Measurements from ENCODE around the gene PJA2.
"Not testable (repeated sequence)": the region's sequence is repeated elsewhere in the genome, so short reads cannot be mapped to it uniquely, and the experiment has no call there.

PJA2 gene

DNA sequence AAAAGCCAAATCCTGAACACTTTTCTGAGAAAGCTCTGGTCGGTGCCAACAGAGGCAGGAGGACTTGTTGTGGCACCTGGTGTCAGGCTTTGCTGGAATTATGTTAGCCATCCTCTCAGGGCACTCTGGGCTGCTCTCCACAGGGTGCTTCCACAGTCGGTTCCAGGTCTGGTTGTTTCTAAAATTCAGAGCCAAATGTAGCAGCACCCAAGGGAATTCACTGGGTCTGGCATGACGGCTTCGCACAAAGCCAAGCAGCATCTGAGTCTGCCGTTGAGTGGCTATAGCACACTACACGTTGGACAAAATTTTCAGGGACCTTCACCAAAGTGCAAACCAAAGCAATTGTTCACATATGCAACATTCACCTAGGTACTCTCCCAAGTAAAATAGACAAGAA, 110.2 kb downstream of the PJA2 start:
- DNase-seq (ENCODE audit: insufficient read length) (no peak), FAIRE-seq (no peak)

DNA sequence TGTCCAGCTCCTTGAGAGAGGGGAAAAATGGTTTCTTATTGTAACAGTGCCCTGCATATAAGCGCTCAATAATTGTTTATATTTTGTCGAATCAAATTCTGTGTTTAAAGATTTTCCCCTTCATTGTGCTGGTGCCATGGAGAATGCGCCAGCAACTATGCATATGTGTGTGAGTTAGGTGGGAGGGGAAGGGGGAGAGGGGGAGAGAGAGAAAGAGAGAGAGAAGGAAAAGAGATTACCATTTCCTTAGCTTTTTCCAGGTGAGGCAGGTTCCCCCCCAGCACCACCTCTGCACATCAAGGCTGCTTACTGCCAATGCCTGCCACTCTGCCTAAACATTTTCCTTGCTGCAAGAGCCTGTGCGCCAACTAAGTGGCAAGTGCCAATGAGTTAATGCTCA, 111.0 kb downstream of the PJA2 start:
- TF ChIP-seq POLR2A (IDR thresholded peaks at IDR 0.05; ENCODE audit: low read depth, low read length) (no peak), TAF1 (IDR thresholded peaks at IDR 0.05; ENCODE audit: borderline replicate concordance, low read depth, low read length) (no peak), POLR2AphosphoS5 (IDR thresholded peaks at IDR 0.05; ENCODE audit: low read depth, low read length) (no peak)
- DNase-seq (ENCODE audit: insufficient read length) (no peak), FAIRE-seq (no peak)

More for the DNA sequence above, 110.2 kb downstream of the PJA2 start:
- TF ChIP-seq TAF1 (IDR thresholded peaks at IDR 0.05; ENCODE audit: borderline replicate concordance, low read depth, low read length), result no peak
- TF ChIP-seq POLR2A (IDR thresholded peaks at IDR 0.05; ENCODE audit: low read depth, low read length), result no peak
- TF ChIP-seq POLR2AphosphoS5 (IDR thresholded peaks at IDR 0.05; ENCODE audit: low read depth, low read length), result no peak

DNA sequence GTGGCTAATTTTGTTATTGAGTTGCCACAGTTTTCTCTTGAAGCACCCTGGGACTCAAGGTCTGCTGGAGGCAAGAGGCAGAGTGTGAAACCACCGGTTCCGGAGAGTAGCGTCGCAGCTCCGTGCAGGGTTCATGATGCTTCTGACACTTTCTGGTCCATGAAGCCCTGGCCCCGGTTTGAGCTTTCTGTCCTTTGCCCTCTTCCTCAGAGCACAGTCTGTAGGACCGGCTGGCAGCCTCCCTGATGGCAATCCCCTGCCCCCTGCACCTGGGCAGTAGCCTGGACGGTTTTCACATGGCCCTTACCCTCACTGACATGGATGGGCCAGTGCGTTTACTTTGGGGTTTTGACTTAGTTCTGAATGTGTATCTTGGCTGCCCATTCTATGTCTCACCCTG, 111.9 kb downstream of the PJA2 start:
- TF ChIP-seq POLR2AphosphoS5 (IDR thresholded peaks at IDR 0.05; ENCODE audit: low read depth, low read length) (no peak), POLR2A (IDR thresholded peaks at IDR 0.05; ENCODE audit: low read depth, low read length) (no peak), TAF1 (IDR thresholded peaks at IDR 0.05; ENCODE audit: borderline replicate concordance, low read depth, low read length) (no peak)
- FAIRE-seq (no peak), DNase-seq (ENCODE audit: insufficient read length) (no peak)

DNA sequence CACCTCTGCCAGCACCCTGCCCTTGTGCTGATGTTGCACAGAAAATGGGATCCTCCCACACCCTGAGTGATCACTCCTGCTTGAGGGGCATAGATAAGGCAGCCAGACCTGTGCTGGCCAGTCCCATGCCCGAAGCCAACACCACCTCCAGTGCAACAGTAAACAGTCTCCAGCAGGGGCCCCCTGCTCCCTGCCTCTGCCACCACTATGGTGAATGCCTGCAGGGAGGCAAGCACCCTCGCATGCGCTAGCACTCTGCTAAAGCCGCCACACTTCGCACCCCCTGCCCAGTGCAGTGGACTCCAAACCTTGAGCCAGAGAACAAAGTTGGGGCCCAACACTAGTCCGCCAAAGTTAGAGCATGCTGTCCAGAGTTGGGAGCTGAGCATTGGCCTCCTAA, 118.7 kb downstream of the PJA2 start:
- TF ChIP-seq POLR2A (IDR thresholded peaks at IDR 0.05; ENCODE audit: low read depth, low read length), result no peak
- no peak for TF ChIP-seq TAF1 (IDR thresholded peaks at IDR 0.05; ENCODE audit: borderline replicate concordance, low read depth, low read length)
- TF ChIP-seq POLR2AphosphoS5 (IDR thresholded peaks at IDR 0.05; ENCODE audit: low read depth, low read length), result no peak
- no peak for DNase-seq (ENCODE audit: insufficient read length)
- no peak for FAIRE-seq

- no peak for FAIRE-seq
- DNase-seq (ENCODE audit: insufficient read length), result no peak
- TF ChIP-seq POLR2A (IDR thresholded peaks at IDR 0.05; ENCODE audit: low read depth, low read length) (no peak), TAF1 (IDR thresholded peaks at IDR 0.05; ENCODE audit: borderline replicate concordance, low read depth, low read length) (no peak), POLR2AphosphoS5 (IDR thresholded peaks at IDR 0.05; ENCODE audit: low read depth, low read length) (no peak)
Observed at GRCh38 chr5:109290231-109290630, 119.5 kb downstream of the PJA2 start.

DNA sequence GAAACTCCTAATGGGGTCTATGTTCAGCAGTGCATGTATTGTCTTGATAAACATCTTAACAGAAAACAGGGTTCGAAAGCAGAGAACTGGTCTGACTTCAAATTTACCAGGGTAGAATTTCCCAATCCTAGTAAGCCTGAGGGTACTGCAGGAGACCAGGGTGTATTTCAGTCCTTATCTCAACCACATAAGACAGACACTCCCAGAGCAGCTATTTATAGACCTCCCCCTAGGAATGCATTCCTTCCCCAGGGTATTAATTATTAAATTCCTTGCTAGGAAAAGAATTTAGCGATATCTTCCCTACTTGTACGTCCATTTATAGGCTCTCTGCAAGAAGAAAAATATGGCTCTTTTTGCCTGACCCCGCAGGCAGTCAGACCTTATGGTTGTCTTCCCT, 123.1 kb downstream of the PJA2 start:
- not testable (repeated sequence) for FAIRE-seq; DNase-seq (ENCODE audit: insufficient read length)

All from GM12892 (cell line).